Heart left ventricle (tissue), 13 donors: ENCODE data around the gene SERP2.

Experiments
- POLR2A ChIP-seq, 2 donors: fragments of 450-650 bp; IDR thresholded peaks; one replicate each; pipeline ENCODE4 v1.6.1; 2017; ENCODE audit warnings: antibody characterized with exemption in 2 of 2, mild to moderate bottlenecking in 2 of 2, moderate library complexity in 2 of 2
- TF ChIP-seq, protein P1 (sequence below), 12 donors: fragments of 200-600 bp; sonication (generic) in 4 of 12; IDR thresholded peaks; one replicate each; pipeline versions ENCODE4 v1.5.0 to v1.8.0; 2018 to 2022; ENCODE audit warnings: antibody characterized with exemption in 12 of 12, mild to moderate bottlenecking in 5 of 12
- donor health status: ischemic (EF 13 %, LVEDD 7.1; RV severe dilation, severe dysfunction).
- donor health status: DM: no; HTN: yes; CAD: no.
- donor health status: DM: no; HTN: no; CAD: no.
- donor health status: ischemic (EF 25% LVEDD 6.9; RV normal size, moderate dysfunction).
- donor health status: ischemic (EF 25% LVEDD 5.7; RV mildly dilated, moderate dysfunction).
- donor health status: ischemic (EF 35%, LVEDD 5.7; RV mildly dilated, moderate dysfunction).
- donor health status: nonischemic (EF 11% LVEDD 7.7; RV severe dilation, severe dysfunction).
- donor health status: DM: yes; HTN: yes; CAD: no.
- donor health status: PGD.
- donor health status: ischemic (EF 29% LVEDD 5.4; RV normal size, mild dysfunction).
- donor health status: nonischemic (EF 23%, LVEDD 6.1; RV moderate dilation, normal function).

DNA sequence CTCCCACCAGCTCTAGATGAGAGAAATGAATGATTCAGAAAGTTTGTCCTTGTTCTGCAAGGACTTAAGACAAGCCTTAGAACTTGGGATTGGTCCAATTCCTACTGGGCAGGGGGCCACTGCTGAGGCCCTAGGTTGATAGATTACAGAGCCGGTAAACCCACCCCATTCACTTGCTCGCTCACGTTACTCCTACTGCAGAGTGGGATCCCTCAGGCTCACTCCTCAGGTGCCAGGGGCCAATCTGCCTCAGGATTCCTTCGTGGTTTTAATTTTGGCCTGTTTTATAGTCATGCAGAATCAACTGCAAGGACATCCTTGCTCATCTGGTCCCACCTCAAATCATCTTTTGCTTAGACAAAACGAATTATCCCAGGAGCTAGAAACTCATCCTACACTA lies 59.0 kb downstream of the SERP2 start:
- TF ChIP-seq, protein P1, sequence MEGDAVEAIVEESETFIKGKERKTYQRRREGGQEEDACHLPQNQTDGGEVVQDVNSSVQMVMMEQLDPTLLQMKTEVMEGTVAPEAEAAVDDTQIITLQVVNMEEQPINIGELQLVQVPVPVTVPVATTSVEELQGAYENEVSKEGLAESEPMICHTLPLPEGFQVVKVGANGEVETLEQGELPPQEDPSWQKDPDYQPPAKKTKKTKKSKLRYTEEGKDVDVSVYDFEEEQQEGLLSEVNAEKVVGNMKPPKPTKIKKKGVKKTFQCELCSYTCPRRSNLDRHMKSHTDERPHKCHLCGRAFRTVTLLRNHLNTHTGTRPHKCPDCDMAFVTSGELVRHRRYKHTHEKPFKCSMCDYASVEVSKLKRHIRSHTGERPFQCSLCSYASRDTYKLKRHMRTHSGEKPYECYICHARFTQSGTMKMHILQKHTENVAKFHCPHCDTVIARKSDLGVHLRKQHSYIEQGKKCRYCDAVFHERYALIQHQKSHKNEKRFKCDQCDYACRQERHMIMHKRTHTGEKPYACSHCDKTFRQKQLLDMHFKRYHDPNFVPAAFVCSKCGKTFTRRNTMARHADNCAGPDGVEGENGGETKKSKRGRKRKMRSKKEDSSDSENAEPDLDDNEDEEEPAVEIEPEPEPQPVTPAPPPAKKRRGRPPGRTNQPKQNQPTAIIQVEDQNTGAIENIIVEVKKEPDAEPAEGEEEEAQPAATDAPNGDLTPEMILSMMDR (IDR thresholded peaks at IDR 0.05), result no peak
- no peak for TF ChIP-seq POLR2A (IDR thresholded peaks at IDR 0.05)
